ENCODE data around the gene BCL2. TPM values are rescaled to one million over a fixed set of nuclear protein-coding genes. Genes with fewer than 3 reads are reported as not detected.

Gene BCL2
- polyA plus RNA-seq, 1 of the 3 experiments (the other 2 are of a cell fraction), result 1.5 TPM

GRCh38 chr18:63131959-63132818 lies 187.4 kb downstream of the BCL2 start:
- DNase-seq, result no peak
- Histone ChIP-seq H3K27me3 (ENCODE audit: insufficient read depth) (no peaks in the 10 kb centered on the region), H3K9me2 (no peaks in the 10 kb centered on the region), H3K9ac (no peak overlapping the region), H3F3A (replicated peaks; ENCODE audit: insufficient read depth) (no peaks in the 10 kb centered on the region), H3K36me3 (replicated peaks in 1 of 2; ENCODE audit: control insufficient read depth in 1 of 2, insufficient read depth in 2 of 2, low read length in 1 of 2) (no peaks in the 10 kb centered on the region), H3K9me3 (no peaks in the 10 kb centered on the region), H3K4me1 (ENCODE audit: control insufficient read depth in 1 of 2, insufficient read depth in 2 of 2, low read depth in 1 of 2, low read length in 1 of 2) (peaks cover 0 to 12% of the 10 kb centered on the region in 2 experiments; a peak in 1 of 4 replicates), H3K4me2 (no peak overlapping the region), H3K79me2 (ENCODE audit: insufficient read depth) (no peaks in the 10 kb centered on the region), H3K27ac (ENCODE audit: low read depth in 2 of 2, low read length in 1 of 2) (no peak overlapping the region; a peak in 1 of 4 replicates), H3K4me3 (ENCODE audit: low read depth in 2 of 2, low read length in 1 of 2) (no peak overlapping the region), H4K20me1 (ENCODE audit: insufficient read depth) (no peaks in the 10 kb centered on the region), H2AFZ (ENCODE audit: low read depth) (no peak overlapping the region)
- 85% methylated on average over 13 of the region's 13 CpGs for WGBS (ENCODE audit: low lambda C conversion rate)
- CTCF ChIA-PET, result interaction anchor here (0.9 to 5.2 kb wide), 14 partner anchors 10 to 191 kb away, joined by 3 to 62 read pairs (median 4); partner anchors contain the start of gene BCL2
- POLR2A ChIA-PET, result no interaction called here
- TF ChIP-seq FOXM1 (IDR thresholded peaks at IDR 0.05; ENCODE audit: low read depth), result no peak
- no peak for TF ChIP-seq SIN3A (IDR thresholded peaks at IDR 0.05; ENCODE audit: borderline replicate concordance, low read depth, low read length)
- TF ChIP-seq RFX5 (IDR thresholded peaks at IDR 0.05; ENCODE audit: low read length), result no peak
- no peak for TF ChIP-seq NRF1 (IDR thresholded peaks at IDR 0.05; ENCODE audit: low read depth, low read length)
- TF ChIP-seq RCOR1 (IDR thresholded peaks at IDR 0.05; ENCODE audit: low read length), result no peak
- no peak for TF ChIP-seq EP300 (IDR thresholded peaks at IDR 0.05; ENCODE audit: borderline replicate concordance in 1 of 2, low read depth in 1 of 2, low read length in 1 of 2)
- TF ChIP-seq MEF2A (IDR thresholded peaks at IDR 0.05; ENCODE audit: borderline replicate concordance, low read depth), result no peak
- TF ChIP-seq NFIC (IDR thresholded peaks at IDR 0.05; ENCODE audit: borderline replicate concordance), result no peak
- TF ChIP-seq YY1 (IDR thresholded peaks at IDR 0.05; ENCODE audit: low read depth), result no peak
- TF ChIP-seq GABPA (IDR thresholded peaks at IDR 0.05; ENCODE audit: low read depth), result no peak
- TF ChIP-seq JUND (IDR thresholded peaks at IDR 0.05), result no peak
- no peak for TF ChIP-seq TAF1 (IDR thresholded peaks at IDR 0.05; ENCODE audit: borderline replicate concordance, low read depth, low read length)
- TF ChIP-seq RXRA (IDR thresholded peaks at IDR 0.05; ENCODE audit: borderline replicate concordance, low read depth), result no peak
- TF ChIP-seq USF2 (IDR thresholded peaks at IDR 0.05; ENCODE audit: borderline replicate concordance, low read depth, low read length), result no peak
- TF ChIP-seq GATA2 (CRISPR knock-in tag; IDR thresholded peaks at IDR 0.05), result no peak
- TF ChIP-seq TEAD4 (IDR thresholded peaks at IDR 0.05; ENCODE audit: borderline replicate concordance, insufficient read depth), result no peak
- TF ChIP-seq PBX3 (IDR thresholded peaks at IDR 0.05), result no peak
- no peak for TF ChIP-seq EZH2phosphoT487 (IDR thresholded peaks at IDR 0.05; ENCODE audit: borderline replicate concordance, low read depth)

All from SK-N-SH (cell line).